ENCODE measurements around the gene CEP128. TPM values are rescaled to one million over a fixed set of nuclear protein-coding genes. Genes with fewer than 3 reads are reported as not detected.

The CEP128 gene
- total RNA-seq, 2 experiments from 2014 or later: 30.0 to 32.9 TPM

- no peak for ATAC-seq (ENCODE audit: low read depth)
- Mint-ChIP-seq H3K4me3 (no peak overlapping the region), H3K27ac (no peak overlapping the region), H3K36me3 (no peaks in the 10 kb centered on the region), H3K27me3 (no peaks in the 10 kb centered on the region), H3K4me1 (no peaks in the 10 kb centered on the region), H3K9me3 (no peaks in the 10 kb centered on the region)
- no peak for DNase-seq
- POLR2A ChIA-PET: no interaction called here
These were observed 325.7 kb downstream of the CEP128 start for GRCh38 chr14:80615831-80616230.

GRCh38 chr14:80609055-80609454 lies 332.5 kb downstream of the CEP128 start:
- ATAC-seq (ENCODE audit: low read depth) (no peak), DNase-seq (no peak)
- peaks cover 3% of the 10 kb centered on the region for H3K27me3 Mint-ChIP-seq
- POLR2A ChIA-PET: no interaction called here
- H3K4me1 Mint-ChIP-seq: no peaks in the 10 kb centered on the region
- no peaks in the 10 kb centered on the region for H3K36me3 Mint-ChIP-seq
- H3K9me3 Mint-ChIP-seq: no peaks in the 10 kb centered on the region
- no peak overlapping the region for H3K27ac Mint-ChIP-seq
- H3K4me3 Mint-ChIP-seq: no peak overlapping the region

DNA sequence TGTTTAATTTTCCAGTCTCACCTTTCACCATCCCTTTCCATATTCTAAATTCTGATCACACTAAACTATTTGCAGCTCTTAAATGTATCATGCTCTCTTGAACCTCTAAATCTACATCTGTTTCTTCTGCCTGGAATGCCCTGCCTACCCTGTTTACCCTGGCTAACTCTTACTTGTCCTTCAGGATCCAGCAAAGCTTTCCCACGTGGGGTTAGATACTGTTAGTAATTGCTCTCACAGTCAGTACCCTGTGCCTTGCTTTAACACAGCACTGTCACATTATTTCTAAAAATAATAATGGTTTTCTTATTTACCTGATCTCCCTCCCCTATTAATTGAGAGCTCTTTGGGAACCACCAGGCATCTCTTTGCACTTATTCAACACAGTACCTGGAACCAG lies 333.0 kb downstream of the CEP128 start:
- Mint-ChIP-seq H3K4me1 (no peaks in the 10 kb centered on the region), H3K27ac (no peak overlapping the region), H3K36me3 (no peaks in the 10 kb centered on the region), H3K9me3 (no peaks in the 10 kb centered on the region), H3K4me3 (no peak overlapping the region), H3K27me3 (peaks cover 3% of the 10 kb centered on the region)
- POLR2A ChIA-PET: no interaction called here
- no peak for DNase-seq
- ATAC-seq (ENCODE audit: low read depth): no peak

GRCh38 chr14:80607430-80608190 lies 333.9 kb downstream of the CEP128 start:
- no peaks in the 10 kb centered on the region for H3K9me3 Mint-ChIP-seq
- H3K27ac Mint-ChIP-seq: no peak overlapping the region
- no peaks in the 10 kb centered on the region for H3K4me1 Mint-ChIP-seq
- H3K36me3 Mint-ChIP-seq: no peaks in the 10 kb centered on the region
- ATAC-seq (ENCODE audit: low read depth) (no peak), DNase-seq (no peak)
- no peak overlapping the region for H3K4me3 Mint-ChIP-seq
- H3K27me3 Mint-ChIP-seq: peaks cover 3% of the 10 kb centered on the region
- POLR2A ChIA-PET: no interaction called here

- H3K27me3 Mint-ChIP-seq: peaks cover 3% of the 10 kb centered on the region
- no peaks in the 10 kb centered on the region for H3K36me3 Mint-ChIP-seq
- H3K4me1 Mint-ChIP-seq: no peaks in the 10 kb centered on the region
- no peak overlapping the region for H3K27ac Mint-ChIP-seq
- no peak for ATAC-seq (ENCODE audit: low read depth)
- H3K4me3 Mint-ChIP-seq: no peak overlapping the region
- H3K9me3 Mint-ChIP-seq: no peaks in the 10 kb centered on the region
- POLR2A ChIA-PET: no interaction called here
- no peak for DNase-seq
These were observed 335.2 kb downstream of the CEP128 start for GRCh38 chr14:80606347-80606772.

- POLR2A ChIA-PET: no interaction called here
- Mint-ChIP-seq H3K27me3 (peaks cover 3% of the 10 kb centered on the region), H3K4me3 (no peak overlapping the region), H3K36me3 (no peaks in the 10 kb centered on the region), H3K27ac (no peak overlapping the region), H3K9me3 (no peaks in the 10 kb centered on the region), H3K4me1 (no peaks in the 10 kb centered on the region)
- DNase-seq (no peak), ATAC-seq (ENCODE audit: low read depth) (no peak)
These were observed 336.0 kb downstream of the CEP128 start for GRCh38 chr14:80605536-80605935.

DNA sequence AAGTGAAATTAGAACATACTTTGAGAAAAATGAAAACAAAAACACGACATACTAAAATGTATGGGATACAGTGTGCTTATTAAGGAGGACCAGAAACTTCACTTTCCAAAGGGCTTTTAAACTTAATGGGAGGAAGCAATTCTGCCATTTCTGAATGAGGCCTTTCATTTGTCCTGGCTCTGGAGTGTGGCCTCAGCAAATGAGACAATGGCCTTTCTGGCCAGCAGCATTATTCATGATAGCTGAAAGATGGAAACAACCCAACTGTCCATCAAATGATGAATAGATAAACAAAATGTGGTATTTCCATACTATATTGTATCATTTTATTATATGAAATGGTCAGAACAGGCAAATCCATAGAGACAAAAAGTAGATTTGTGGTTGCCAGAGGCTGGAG lies 338.6 kb downstream of the CEP128 start:
- Mint-ChIP-seq H3K36me3 (no peaks in the 10 kb centered on the region), H3K27ac (no peak overlapping the region), H3K4me1 (no peaks in the 10 kb centered on the region), H3K9me3 (no peaks in the 10 kb centered on the region), H3K27me3 (peaks cover 3% of the 10 kb centered on the region), H3K4me3 (no peak overlapping the region)
- POLR2A ChIA-PET: no interaction called here
- ATAC-seq (ENCODE audit: low read depth): no peak
- DNase-seq: no peak

DNA sequence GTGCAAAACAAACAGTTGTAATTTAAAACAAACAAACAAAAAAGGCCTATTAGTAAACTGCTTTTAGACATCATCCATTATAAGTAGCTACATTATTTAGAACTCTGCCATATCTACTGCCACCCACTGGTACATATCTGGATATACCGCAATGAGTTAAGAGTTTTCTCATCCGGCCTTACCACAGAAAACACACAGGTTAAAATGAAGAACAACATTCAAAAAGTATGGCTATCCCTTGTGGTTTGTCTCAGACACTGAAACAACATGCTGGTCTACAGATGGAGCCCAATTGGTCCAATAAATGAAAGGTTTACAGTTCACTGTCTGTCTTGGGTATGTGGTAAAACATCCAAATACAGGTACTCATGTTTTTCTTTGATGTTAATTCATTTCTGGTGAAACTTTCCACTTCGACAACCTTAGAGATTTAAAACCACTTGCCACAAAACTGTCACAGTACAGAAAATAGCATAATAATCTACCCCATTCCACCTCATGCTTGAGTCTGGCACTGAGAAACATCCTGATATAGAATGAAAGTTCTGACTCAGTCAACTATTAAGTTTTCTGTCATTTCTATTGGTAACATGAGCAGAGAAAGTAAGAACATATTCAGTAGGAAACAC lies 354.3 kb downstream of the CEP128 start:
- peak overlapping the region; percentile 22 for H3K27ac Mint-ChIP-seq
- peaks cover 16% of the 10 kb centered on the region for H3K36me3 Mint-ChIP-seq
- H3K9me3 Mint-ChIP-seq: peaks cover 11% of the 10 kb centered on the region
- H3K4me1 Mint-ChIP-seq: peaks cover 8% of the 10 kb centered on the region
- H3K4me3 Mint-ChIP-seq: no peak overlapping the region
- POLR2A ChIA-PET: no interaction called here
- ATAC-seq (ENCODE audit: low read depth) (peak; percentile 90), DNase-seq (no peak)
- H3K27me3 Mint-ChIP-seq: peaks cover 2% of the 10 kb centered on the region

DNA sequence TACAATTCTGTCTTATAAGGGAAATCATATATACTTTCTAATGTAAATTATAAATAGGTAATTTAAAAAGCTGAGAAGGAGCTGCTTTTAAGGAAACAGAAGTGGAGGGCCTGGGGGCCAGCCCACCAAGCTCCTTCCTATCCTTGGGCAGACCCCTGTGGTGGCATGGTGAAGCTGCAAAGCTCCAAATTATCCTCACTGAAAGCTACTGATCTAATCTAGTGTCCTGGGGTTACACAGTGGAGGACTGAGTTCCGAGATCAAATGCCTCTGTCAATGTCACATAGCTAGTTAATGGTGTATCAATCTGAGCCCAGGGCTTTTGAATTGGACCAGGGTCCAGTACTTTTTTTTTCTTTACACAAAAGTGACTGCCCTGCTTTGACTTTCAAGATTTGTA lies 355.4 kb downstream of the CEP128 start:
- Mint-ChIP-seq H3K27me3 (no peaks in the 10 kb centered on the region), H3K36me3 (peaks cover 12% of the 10 kb centered on the region), H3K4me3 (no peak overlapping the region), H3K4me1 (peaks cover 8% of the 10 kb centered on the region), H3K27ac (no peak overlapping the region), H3K9me3 (peaks cover 3% of the 10 kb centered on the region)
- ATAC-seq (ENCODE audit: low read depth): no peak
- POLR2A ChIA-PET: no interaction called here
- no peak for DNase-seq

DNA sequence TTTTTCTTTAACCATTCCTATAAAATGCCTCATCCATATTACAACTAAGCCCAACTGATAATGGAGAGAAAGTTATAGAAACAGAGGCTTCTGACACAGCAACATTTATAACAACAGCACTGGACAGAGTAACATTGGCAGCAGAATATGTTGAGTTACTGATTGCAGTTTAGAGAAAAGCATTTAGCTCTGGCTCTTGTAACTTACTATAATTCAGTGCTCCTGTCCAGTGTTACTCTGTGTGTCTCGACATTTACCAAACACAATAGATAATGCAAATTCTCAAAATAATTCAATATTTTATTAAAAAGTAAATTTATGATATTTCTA lies 356.1 kb downstream of the CEP128 start:
- Mint-ChIP-seq H3K27ac (no peak overlapping the region), H3K36me3 (peaks cover 12% of the 10 kb centered on the region), H3K27me3 (no peaks in the 10 kb centered on the region), H3K9me3 (peaks cover 1% of the 10 kb centered on the region), H3K4me3 (no peak overlapping the region), H3K4me1 (peaks cover 8% of the 10 kb centered on the region)
- DNase-seq (no peak), ATAC-seq (ENCODE audit: low read depth) (no peak)
- POLR2A ChIA-PET: no interaction called here

DNA sequence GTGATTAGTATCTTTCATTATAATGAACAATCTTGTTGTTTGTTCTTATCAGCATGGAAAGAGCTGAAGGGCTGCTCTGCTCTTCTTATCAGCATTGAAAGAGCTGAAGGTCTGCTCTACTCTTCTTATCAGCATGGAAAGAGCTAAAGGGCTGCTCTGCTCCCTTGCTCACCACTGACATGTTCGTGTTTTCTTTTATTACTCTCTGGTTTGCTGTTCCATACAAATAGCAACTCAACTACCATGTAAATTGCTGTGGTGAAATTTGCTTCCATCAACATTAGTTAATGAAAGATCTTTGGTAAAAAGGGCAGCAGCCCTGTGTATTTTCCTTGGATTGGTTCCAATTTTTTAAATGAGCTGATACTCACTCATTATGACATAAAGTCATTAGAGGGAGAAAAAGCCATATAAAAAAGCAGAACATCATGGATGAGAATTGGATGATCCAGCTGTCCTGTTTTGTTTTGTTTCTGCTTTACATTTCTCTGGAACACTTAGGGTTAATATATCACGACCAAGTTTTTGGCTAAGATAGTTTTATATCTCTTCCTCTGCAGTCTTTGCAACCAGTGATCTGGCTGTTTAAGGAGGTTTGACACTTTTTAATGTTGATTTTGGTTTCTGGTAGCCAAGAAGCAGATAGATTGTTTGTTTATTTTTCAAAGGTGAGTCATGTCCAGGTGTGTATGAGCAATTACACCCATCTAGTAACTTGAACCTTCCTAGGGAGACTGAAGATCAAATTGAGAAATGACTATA lies 356.6 kb downstream of the CEP128 start:
- peaks cover 1% of the 10 kb centered on the region for H3K9me3 Mint-ChIP-seq
- H3K4me1 Mint-ChIP-seq: peaks cover 8% of the 10 kb centered on the region
- ATAC-seq (ENCODE audit: low read depth) (no peak), DNase-seq (no peak)
- no peak overlapping the region for H3K4me3 Mint-ChIP-seq
- POLR2A ChIA-PET: no interaction called here
- H3K36me3 Mint-ChIP-seq: peaks cover 9% of the 10 kb centered on the region
- H3K27me3 Mint-ChIP-seq: no peaks in the 10 kb centered on the region
- H3K27ac Mint-ChIP-seq: no peak overlapping the region

- no peak for ATAC-seq (ENCODE audit: low read depth)
- Mint-ChIP-seq H3K36me3 (peaks cover 2% of the 10 kb centered on the region), H3K9me3 (no peaks in the 10 kb centered on the region), H3K27ac (no peak overlapping the region), H3K4me1 (no peaks in the 10 kb centered on the region), H3K4me3 (no peak overlapping the region), H3K27me3 (no peaks in the 10 kb centered on the region)
- POLR2A ChIA-PET: no interaction called here
- DNase-seq: no peak
These were observed 363.9 kb downstream of the CEP128 start for GRCh38 chr14:80577599-80577998.

GRCh38 chr14:80576401-80576800 lies 365.1 kb downstream of the CEP128 start:
- POLR2A ChIA-PET: no interaction called here
- H3K27ac Mint-ChIP-seq: no peak overlapping the region
- no peaks in the 10 kb centered on the region for H3K27me3 Mint-ChIP-seq
- no peak for DNase-seq
- no peak for ATAC-seq (ENCODE audit: low read depth)
- no peaks in the 10 kb centered on the region for H3K9me3 Mint-ChIP-seq
- H3K4me1 Mint-ChIP-seq: no peaks in the 10 kb centered on the region
- no peak overlapping the region for H3K4me3 Mint-ChIP-seq
- peaks cover 2% of the 10 kb centered on the region for H3K36me3 Mint-ChIP-seq

DNA sequence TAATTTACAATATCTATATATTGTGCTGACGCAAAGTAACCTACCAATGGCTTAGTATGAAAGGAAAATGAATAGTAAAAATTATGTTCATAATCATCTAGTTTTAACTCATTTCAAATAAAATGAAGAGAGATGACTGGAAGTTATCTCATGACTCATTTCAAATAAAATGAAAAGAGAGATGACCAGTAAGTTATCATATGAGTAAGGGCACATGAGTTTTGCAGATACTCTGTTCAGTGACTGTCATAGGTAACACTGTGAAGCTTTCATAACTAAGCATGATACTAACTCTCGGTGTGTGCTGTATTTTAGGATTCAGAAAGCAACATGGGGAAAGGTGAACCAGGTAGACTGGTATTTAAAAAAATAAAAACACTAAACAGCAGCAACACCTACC lies 365.8 kb downstream of the CEP128 start:
- H3K4me3 Mint-ChIP-seq: no peak overlapping the region
- no peak for DNase-seq
- POLR2A ChIA-PET: no interaction called here
- no peak overlapping the region for H3K27ac Mint-ChIP-seq
- ATAC-seq (ENCODE audit: low read depth): no peak
- no peaks in the 10 kb centered on the region for H3K27me3 Mint-ChIP-seq
- no peaks in the 10 kb centered on the region for H3K9me3 Mint-ChIP-seq
- no peaks in the 10 kb centered on the region for H3K4me1 Mint-ChIP-seq
- H3K36me3 Mint-ChIP-seq: peaks cover 2% of the 10 kb centered on the region
